HL-60 (cell line): ENCODE measurements around the gene RNASE7.

Experiments used
- DNase-seq, 2 experiments: peaks; one replicate each; pipeline ENCODE4 v3.0.0-alpha.2; 2010 to 2020; ENCODE audit warnings: low read depth in 1 of 2, low spot score in 1 of 2
- H3K27ac ChIP-seq: fragments of 250-450 bp; sonication (Bioruptor Pico); replicated peaks from 2 replicates; pipeline ENCODE4 v1.5.1; 2020; ENCODE audit warnings: mild to moderate bottlenecking, moderate library complexity
- H3K27me3 ChIP-seq: fragments of 250-450 bp; sonication (Bioruptor Pico); 2 replicates; pipeline ENCODE4 v1.5.1; 2021; ENCODE audit warnings: mild to moderate bottlenecking, moderate library complexity; ENCODE audit not compliant: insufficient read depth, poor library complexity, severe bottlenecking
- H3K4me3 ChIP-seq: replicated peaks from 2 replicates; pipeline ENCODE4 v1.5.1; 2011; ENCODE audit warnings: mild to moderate bottlenecking, control low read depth, low read length; ENCODE audit not compliant: insufficient read depth
- CTCF ChIP-seq: IDR thresholded peaks from one replicate; pipeline ENCODE4 v1.5.1; 2011; ENCODE audit warnings: low read length, control low read depth, inconsistent platforms; ENCODE audit not compliant: insufficient read depth
- GABPA ChIP-seq: IDR thresholded peaks from 2 replicates; pipeline ENCODE4 v1.6.1; 2012; ENCODE audit warnings: low read depth
- POLR2AphosphoS5 ChIP-seq: IDR thresholded peaks from 2 replicates; pipeline ENCODE4 v1.6.1; 2012; ENCODE audit warnings: low read depth
- REST ChIP-seq: IDR thresholded peaks from 2 replicates; pipeline ENCODE4 v1.6.1; 2012; ENCODE audit warnings: low read depth; ENCODE audit not compliant: insufficient replicate concordance
- SPI1 ChIP-seq: IDR thresholded peaks from 2 replicates; pipeline ENCODE4 v1.6.1; 2012; ENCODE audit warnings: low read depth, mild to moderate bottlenecking, borderline replicate concordance

The RNASE7 gene

GRCh38 chr14:21014761-21015190 lies 27.4 kb upstream of the RNASE7 start:
- Histone ChIP-seq H3K4me3 (no peak overlapping the region), H3K27me3 (no peaks in the 10 kb centered on the region), H3K27ac (no peak overlapping the region)
- peak; percentile 62 to 80 for DNase-seq
- TF ChIP-seq POLR2AphosphoS5 (no peak), SPI1 (no peak), REST (no peak), GABPA (no peak), CTCF (peak; percentile 72)

GRCh38 chr14:21015312-21015711 lies 26.9 kb upstream of the RNASE7 start:
- Histone ChIP-seq H3K27ac (no peak overlapping the region), H3K27me3 (no peaks in the 10 kb centered on the region), H3K4me3 (no peak overlapping the region)
- TF ChIP-seq GABPA (no peak), SPI1 (0 out of 2 replicates have a peak, but pooled peaks have one; percentile 14)
- DNase-seq = peak; percentile 60 to 78

- peak; percentile 26 to 69 for DNase-seq
- H3K27me3 ChIP-seq = no peaks in the 10 kb centered on the region
- TF ChIP-seq SPI1 (peak; percentile 5; the same call in 1 of the 2 replicates), POLR2AphosphoS5 (no peak)
- no peak overlapping the region for H3K4me3 ChIP-seq
- H3K27ac ChIP-seq = no peak overlapping the region
Measured at GRCh38 chr14:21016413-21017190, 25.6 kb upstream of the RNASE7 start.

- Histone ChIP-seq H3K27ac (peak overlapping the region; percentile 59), H3K27me3 (no peaks in the 10 kb centered on the region), H3K4me3 (no peak overlapping the region)
- TF ChIP-seq REST = no peak
- peak; percentile 81 for TF ChIP-seq SPI1
- DNase-seq = peak in 1 of 2 experiments; percentile 84
Measured at GRCh38 chr14:21017528-21018245, 24.5 kb upstream of the RNASE7 start.

- Histone ChIP-seq H3K27ac (peak overlapping the region; percentile 59), H3K4me3 (no peak overlapping the region), H3K27me3 (peaks cover under 1% of the 10 kb centered on the region)
- no peak for DNase-seq
- TF ChIP-seq SPI1 (no peak), GABPA (no peak), REST (no peak), CTCF (no peak), POLR2AphosphoS5 (no peak)
Measured at GRCh38 chr14:21018286-21018685, 23.9 kb upstream of the RNASE7 start.
